Measurements from ENCODE around the gene SNRPA1. TPM values are rescaled to one million over a fixed set of nuclear protein-coding genes. Genes with fewer than 3 reads are reported as not detected.
A peak's percentile ranks its signal among the peaks of the same experiment; 100 is the strongest.

Gene SNRPA1
- total and polyA plus RNA-seq, 2 of the 13 experiments (the other 11 are each of a cell fraction or from before 2014, with no cell fraction given) = 41.2 to 108 TPM

GRCh38 chr15:101294731-101295606 is at the start of gene SNRPA1 (continued):
- TF ChIP-seq HMGXB3 (CRISPR knock-in tag; IDR thresholded peaks at IDR 0.05; ENCODE audit: borderline replicate concordance) (no peak; the same call in 1 of the 2 replicates), GTF2F1 (IDR thresholded peaks at IDR 0.05; ENCODE audit: low read length) (no peak), MLX (CRISPR knock-in tag; IDR thresholded peaks at IDR 0.05) (peak; percentile 54), SMAD3 (CRISPR knock-in tag; IDR thresholded peaks at IDR 0.05) (peak; percentile 79; the same call in 1 of the 2 replicates), BATF2 (CRISPR knock-in tag; IDR thresholded peaks at IDR 0.05) (peak; percentile 78), CC2D1A (CRISPR knock-in tag; IDR thresholded peaks at IDR 0.05) (0 out of 2 replicates have a peak, but pooled peaks have one; percentile 53), ZNF543 (CRISPR knock-in tag; IDR thresholded peaks at IDR 0.05) (peak; percentile 89; the same call in 1 of the 2 replicates), NCOA5 (CRISPR knock-in tag; IDR thresholded peaks at IDR 0.05) (no peak), TAF1 (CRISPR knock-in tag; IDR thresholded peaks at IDR 0.05) (peak; percentile 93), HNRNPK (IDR thresholded peaks at IDR 0.05; ENCODE audit: low read depth, low read length, poor library complexity, severe bottlenecking) (peak; percentile 69), RFX3 (CRISPR knock-in tag; IDR thresholded peaks at IDR 0.05) (0 out of 2 replicates have a peak, but pooled peaks have one; percentile 10), PLRG1 (conservative IDR thresholded peaks at IDR 0.05) (no peak), ZNF446 (CRISPR knock-in tag; IDR thresholded peaks at IDR 0.05) (peak; percentile 62; the same call in 1 of the 2 replicates), SP140L (CRISPR knock-in tag; IDR thresholded peaks at IDR 0.05; ENCODE audit: borderline replicate concordance) (no peak; the same call in 1 of the 2 replicates), SATB2 (CRISPR knock-in tag; IDR thresholded peaks at IDR 0.05) (no peak; the same call in 1 of the 2 replicates), PHF5A (CRISPR knock-in tag; IDR thresholded peaks at IDR 0.05; ENCODE audit: low read depth, unreplicated experiment) (peak; percentile 95), HOXA9 (CRISPR knock-in tag; IDR thresholded peaks at IDR 0.05; ENCODE audit: borderline replicate concordance) (0 out of 2 replicates have a peak, but pooled peaks have one; percentile 81), GPBP1L1 (CRISPR knock-in tag; IDR thresholded peaks at IDR 0.05) (no peak), ELK4 (CRISPR knock-in tag; IDR thresholded peaks at IDR 0.05; ENCODE audit: borderline replicate concordance) (no peak), POLR2A (IDR thresholded peaks at IDR 0.05; ENCODE audit: insufficient read depth in 1 of 2, low read depth in 2 of 2, low read length in 2 of 2) (peak; percentile 79 to 81)

Data from HepG2 (cell line).